ENCODE measurements around the gene PRXL2A.

The PRXL2A gene

GRCh38 chr10:80447436-80448190 lies 39.3 kb downstream of the PRXL2A start:
- FAIRE-seq: no peak

DNA sequence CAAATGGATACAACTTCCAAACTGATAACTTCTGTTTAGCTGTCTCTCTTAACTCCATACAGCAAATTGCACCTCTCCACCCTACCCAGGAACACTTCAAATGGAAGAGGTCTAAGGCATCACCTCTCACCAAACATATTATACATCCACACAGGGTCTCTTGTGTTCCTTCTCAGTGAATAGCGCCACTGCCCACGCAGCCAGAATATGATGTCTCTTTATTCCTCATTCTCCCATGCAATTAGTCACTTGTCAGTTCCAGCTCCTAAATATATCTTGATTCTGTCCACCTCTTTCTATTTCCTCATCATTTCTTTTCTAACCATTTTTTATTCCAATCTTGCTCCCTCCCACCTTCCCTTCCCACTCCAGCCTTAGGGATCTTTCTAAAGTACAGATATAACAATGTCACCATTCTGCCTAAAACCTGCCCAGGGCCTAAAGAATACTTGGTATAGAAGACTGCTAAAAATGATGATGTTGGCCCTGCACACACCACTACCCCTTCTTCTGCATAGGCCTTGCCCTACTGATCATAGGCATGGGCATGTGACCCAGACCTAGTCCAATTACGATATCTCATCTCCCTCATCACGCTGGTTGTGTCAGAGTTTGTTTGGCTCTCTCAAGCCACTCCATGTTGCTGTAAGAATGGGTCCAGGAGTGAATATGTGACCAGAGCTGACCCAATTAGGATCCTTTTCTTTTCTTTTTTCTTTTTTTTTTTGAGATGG lies 40.0 kb downstream of the PRXL2A start:
- FAIRE-seq: no peak

DNA sequence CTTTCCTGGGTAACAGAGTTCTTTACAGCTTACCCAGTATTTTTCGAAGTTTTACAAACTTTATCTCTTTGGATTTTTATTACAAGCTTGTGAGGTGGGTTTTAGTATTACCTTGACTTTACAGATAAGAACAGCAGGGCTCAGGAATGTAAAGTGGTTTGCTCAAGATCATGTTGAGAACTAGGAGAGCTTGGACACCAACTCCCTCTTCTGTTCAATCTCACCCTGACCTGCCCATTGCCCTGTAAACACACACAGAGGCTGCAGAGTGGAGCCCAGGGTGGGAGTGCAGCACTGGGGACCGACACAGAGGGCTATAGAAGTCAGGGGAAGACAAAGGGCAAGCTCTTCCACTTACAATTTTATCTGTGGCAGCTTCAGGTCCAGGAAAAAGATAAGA lies 41.2 kb downstream of the PRXL2A start:
- no peak for FAIRE-seq

GRCh38 chr10:80451132-80451531 lies 42.8 kb downstream of the PRXL2A start:
- no peak for FAIRE-seq

- FAIRE-seq: no peak
Measured at GRCh38 chr10:80452069-80452468, 43.7 kb downstream of the PRXL2A start.

- no peak for FAIRE-seq
Measured at GRCh38 chr10:80452640-80453039, 44.3 kb downstream of the PRXL2A start.

- no peak for FAIRE-seq
Measured at GRCh38 chr10:80453056-80453841, 44.9 kb downstream of the PRXL2A start.

DNA sequence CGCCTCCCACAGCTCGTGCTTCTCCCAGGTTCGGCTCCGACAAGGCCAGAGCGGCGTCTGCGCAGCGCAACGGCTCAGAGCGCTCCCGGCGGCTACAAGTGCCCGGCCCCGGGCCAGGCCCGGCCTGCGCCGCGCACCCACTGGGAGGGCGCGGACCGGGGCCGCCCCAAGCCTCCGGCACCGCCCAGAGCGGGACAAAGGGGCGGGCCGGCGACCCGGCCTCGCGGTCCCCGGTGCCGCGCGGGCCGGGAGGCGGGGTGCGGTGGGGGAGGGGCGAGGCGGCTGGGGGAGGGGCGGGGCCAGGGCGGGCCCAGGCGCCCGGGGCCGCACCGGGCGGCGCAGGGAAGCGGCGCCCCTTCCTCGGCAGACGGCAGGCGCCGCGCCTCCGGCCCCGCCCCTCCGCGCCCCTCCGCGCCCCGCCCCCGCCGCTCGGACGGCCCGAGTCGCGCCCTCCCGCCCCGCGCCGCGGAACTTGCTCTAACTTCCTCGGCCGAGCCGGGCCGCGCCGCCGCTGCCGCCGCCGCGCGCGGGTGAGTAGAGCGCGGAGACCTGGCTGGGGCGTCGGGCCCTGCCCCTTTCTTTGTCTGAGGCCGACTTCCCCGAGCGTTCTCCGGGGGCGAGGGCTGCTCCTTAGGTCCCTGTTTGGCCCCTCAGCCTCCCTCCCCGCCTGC lies 45.6 kb downstream of the PRXL2A start, which contains the start of gene TSPAN14:
Gene TSPAN14, plus strand, starts transcription at position 469 of the 671 bp plus-strand sequence. CDS start 34,924 bp downstream, outside the sequence.
- FAIRE-seq: no peak

DNA sequence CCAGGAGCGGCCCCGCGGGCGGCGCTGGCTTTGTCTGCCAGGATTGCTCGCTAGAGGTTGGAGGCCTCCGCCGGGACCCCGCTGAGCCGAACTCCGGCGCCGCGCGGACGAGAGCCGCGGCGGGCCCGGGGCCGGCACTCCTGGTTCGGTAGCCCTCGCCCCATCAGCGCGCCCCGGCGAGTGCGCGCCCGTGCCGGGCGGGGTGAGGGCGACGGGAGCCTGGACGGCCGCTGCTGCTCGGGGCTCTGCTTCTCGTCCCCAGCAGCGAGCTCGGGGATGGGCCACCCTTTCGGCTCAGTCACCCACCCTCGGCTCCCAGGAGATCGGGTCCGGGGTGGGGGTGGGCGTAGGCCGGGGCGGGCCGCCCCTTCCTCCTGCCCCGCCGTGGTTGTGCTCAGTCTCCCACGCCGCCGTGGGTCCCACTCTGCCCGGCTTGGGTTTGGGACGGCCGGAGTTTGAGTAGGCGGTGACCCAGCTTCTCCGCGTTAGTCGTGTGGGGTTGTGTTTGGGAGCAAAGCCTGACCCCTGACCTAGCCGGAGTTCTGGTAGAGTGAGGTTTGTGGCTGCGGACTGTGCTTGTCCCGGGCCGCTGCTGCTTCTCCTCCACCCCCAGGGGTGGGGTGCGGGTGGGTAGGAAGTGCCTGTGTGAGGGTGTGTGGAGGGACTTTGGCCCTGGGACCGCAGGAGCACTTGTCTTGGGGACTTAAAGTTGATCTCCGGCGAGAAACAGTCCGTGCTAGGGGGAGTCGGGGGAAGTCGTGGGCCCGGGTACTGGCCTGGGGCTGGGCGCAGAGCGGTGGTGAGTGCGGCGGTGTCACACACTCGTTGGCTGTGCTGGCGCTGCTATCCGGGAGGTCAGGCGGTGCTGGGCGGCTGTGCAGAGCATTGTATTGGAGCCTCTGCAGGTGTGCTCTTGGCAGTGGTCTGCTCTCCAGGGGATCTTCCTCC lies 46.4 kb downstream of the PRXL2A start:
- FAIRE-seq: no peak

- FAIRE-seq: no peak
Measured at GRCh38 chr10:80455461-80456349, 47.4 kb downstream of the PRXL2A start.

- FAIRE-seq: no peak
Measured at GRCh38 chr10:80457554-80458262, 49.4 kb downstream of the PRXL2A start.

DNA sequence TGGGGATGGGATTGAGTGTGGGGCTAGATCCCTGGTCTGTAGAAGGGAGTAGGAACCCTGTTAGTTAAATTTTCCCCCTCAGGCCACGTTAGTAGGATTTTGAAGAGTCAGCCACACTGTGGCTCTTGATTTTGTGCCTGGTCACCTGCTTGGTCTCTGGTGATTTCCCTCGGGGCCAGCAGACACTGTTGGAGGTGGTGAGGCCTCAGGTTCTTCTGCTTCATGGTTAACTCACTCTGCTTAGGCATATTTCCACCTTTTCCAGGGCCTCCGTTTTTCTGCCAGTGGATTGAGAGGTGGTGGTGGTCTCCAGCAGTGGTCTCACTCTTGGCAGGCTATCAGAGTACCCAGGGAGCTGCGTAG lies 49.9 kb downstream of the PRXL2A start:
- no peak for FAIRE-seq

DNA sequence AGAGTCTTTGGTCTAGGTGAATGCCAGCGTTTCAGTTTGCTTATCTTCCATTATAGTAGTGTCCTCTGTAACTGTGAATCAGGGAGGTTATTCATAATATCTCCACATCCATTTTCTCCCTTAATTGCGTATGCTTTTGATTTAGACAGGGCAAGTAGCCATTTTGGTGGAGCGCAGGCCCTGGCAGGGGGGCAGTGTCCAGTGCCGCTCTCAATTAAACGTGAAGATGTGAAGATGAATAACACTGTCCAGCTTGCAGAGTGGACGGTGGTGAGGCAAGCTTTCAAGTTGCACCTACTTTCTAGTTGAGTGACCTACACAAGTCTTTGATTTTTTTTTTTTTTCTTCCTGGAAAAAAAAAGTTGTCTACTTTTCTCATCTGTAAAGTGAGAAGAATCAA lies 50.3 kb downstream of the PRXL2A start:
- no peak for FAIRE-seq

GRCh38 chr10:80459047-80459865 lies 50.9 kb downstream of the PRXL2A start:
- FAIRE-seq: no peak

- FAIRE-seq: no peak
Measured at GRCh38 chr10:80460399-80461207, 52.3 kb downstream of the PRXL2A start.

DNA sequence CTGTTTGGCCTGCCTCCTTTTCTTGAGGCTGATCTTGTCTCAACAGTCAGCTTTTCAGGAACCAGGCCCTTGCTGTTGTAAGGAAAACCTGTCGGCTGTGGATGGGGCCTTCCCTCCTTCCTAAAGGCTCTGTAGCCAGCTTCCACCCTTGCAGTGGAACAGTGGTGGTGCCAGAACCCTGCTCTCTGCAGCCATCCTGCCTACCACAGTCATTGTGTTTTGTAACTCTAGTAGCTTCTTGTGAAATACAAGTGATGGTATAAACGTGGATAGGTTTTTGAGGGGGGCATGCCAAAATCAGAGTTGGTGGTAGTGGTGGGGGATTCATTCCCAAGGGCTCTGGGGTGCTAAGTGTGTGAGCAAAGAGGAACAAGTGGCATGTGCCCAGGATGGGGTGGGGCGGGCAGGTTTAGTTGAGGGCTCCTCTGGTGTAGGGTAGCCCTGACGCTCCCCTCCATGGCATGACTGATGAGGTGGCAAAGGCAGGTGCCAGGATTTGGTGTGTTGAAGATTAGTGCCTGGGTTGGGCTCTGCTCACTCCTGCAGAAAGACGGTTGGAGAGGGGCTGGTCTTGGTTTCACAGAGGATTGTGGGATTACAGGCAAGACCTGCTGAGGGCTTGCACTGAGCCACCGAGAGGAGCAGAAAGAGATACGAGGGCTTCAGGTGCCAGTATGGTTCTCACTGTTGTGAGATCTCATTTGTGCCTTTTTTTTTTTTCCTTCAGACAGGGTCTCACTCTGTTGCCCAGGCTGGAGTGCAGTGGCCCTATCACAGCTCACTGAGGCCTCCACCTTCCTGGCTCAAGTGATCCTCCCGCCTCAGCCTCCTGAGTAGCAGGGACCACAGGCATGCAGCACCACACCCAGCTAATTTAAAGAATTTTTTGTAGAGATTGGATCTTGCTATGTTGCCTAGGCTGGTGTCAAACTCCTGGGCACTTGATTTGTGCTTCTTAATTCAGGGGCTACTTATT lies 53.1 kb downstream of the PRXL2A start:
- no peak for FAIRE-seq

All from islet of Langerhans (tissue), 1 donor.